Endothelial cell of hepatic sinusoid (primary cell): ENCODE data around the gene ITCH.

Experiments
- in situ Hi-C: cut with HindIII; loops from 2 replicates; pipeline ENCODE4 v1.10.0; 2017; ENCODE audit warnings: low sequenced_read_pairs

ITCH gene

GRCh38 chr20:34540596-34541263, 177.7 kb downstream of the ITCH start:
- in situ Hi-C loops = no loop called here

- in situ Hi-C loops = no loop called here
Measured at GRCh38 chr20:34541264-34541901, 178.3 kb downstream of the ITCH start.

- in situ Hi-C loops = no loop called here
Measured at GRCh38 chr20:34541917-34542316, 178.8 kb downstream of the ITCH start.

- in situ Hi-C loops = no loop called here
Measured at GRCh38 chr20:34542439-34542838, 179.4 kb downstream of the ITCH start.

GRCh38 chr20:34543463-34544056, 180.5 kb downstream of the ITCH start:
- in situ Hi-C loops = no loop called here

GRCh38 chr20:34544109-34544796, 181.2 kb downstream of the ITCH start:
- in situ Hi-C loops = no loop called here

- in situ Hi-C loops = no loop called here
Measured at GRCh38 chr20:34546751-34547181, 183.7 kb downstream of the ITCH start.

GRCh38 chr20:34547844-34548613, 185.0 kb downstream of the ITCH start:
- in situ Hi-C loops = no loop called here

GRCh38 chr20:34549291-34549928, 186.3 kb downstream of the ITCH start:
- in situ Hi-C loops = no loop called here

- in situ Hi-C loops = no loop called here
Measured at GRCh38 chr20:34549929-34550305, 186.8 kb downstream of the ITCH start.

GRCh38 chr20:34552569-34552968, 189.5 kb downstream of the ITCH start:
- in situ Hi-C loops = no loop called here

- in situ Hi-C loops = no loop called here
Measured at GRCh38 chr20:34553366-34553867, 190.3 kb downstream of the ITCH start.

GRCh38 chr20:34557936-34558319, 194.9 kb downstream of the ITCH start:
- in situ Hi-C loops = no loop called here

GRCh38 chr20:34558320-34559218, 195.5 kb downstream of the ITCH start, which contains the start of gene MAP1LC3A:
Gene MAP1LC3A, plus strand, starts transcription at chr20:34558718. Its CDS starts 151 bp downstream, at chr20:34558869.
- in situ Hi-C loops = no loop called here

- in situ Hi-C loops = loop anchor here (10.0 kb wide), 1 partner anchor 135 kb away; no protein-coding TSS in a partner anchor
Measured at GRCh38 chr20:34559311-34560140, 196.5 kb downstream of the ITCH start.

GRCh38 chr20:34560141-34560523, 197.1 kb downstream of the ITCH start:
- in situ Hi-C loops = loop anchor here (10.0 kb wide), 1 partner anchor 135 kb away; no protein-coding TSS in a partner anchor

- in situ Hi-C loops = loop anchor here (10.0 kb wide), 1 partner anchor 134 kb away; no protein-coding TSS in a partner anchor
Measured at GRCh38 chr20:34560614-34561013, 197.5 kb downstream of the ITCH start.
